Stimulated activated CD8-positive, alpha-beta memory T cell treated with anti-CD3 and anti-CD28 coated beads, Interleukin-12 subunit alpha, Interleukin-12 subunit beta, amount 100 ng/mL, for 24 hours (primary cell): Measurements from ENCODE around the gene TIAM2.
"Not testable (repeated sequence)": the region's sequence is repeated elsewhere in the genome, so short reads cannot be mapped to it uniquely, and the experiment has no call there.

ENCODE experiments used
- DNase-seq: peaks from one replicate; pipeline ENCODE4 v3.0.0-alpha.2; 2020; ENCODE audit errors: extremely low read depth

TIAM2 gene

DNA sequence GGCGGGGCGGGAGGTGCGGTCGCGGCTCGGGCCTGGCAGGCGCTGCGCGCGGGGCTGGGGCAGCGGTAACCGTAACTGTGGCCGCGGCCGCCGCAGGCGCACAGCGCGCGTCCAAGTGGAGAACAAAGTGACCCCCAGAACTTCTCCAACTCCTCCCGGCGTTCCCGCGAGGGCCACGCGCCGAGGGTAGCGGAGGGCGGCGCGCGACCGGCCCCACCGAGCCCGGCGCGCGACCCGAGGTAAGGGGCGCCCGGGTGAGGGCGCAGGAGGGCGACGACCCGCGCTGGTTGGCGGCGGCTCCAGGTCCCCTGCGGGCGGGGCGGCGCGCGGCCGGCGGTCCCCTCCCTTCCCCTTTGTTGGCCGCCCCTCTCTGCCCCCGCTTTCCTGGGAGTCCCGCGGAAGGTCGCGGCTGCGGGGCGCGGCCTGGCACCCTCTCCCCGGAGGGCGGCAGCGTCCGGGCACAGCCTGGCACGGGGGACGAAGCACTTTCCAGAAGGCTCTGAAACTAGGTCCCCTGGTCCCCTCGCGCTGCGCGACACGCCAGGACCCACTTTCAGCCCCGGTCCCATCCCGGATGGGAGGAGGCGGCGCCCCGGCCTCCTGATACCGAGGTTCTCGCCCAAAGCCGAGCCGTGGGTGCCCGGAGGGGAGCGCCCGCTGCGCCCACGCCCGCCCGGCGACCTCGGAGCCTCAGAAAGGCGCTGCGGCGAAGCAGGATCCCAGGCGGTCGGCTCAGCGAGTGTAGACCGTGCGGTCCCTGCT is at the start of gene TIAM2:
Gene TIAM2, plus strand, starts transcription at position 62 of the 762 bp plus-strand sequence. CDS start 133,909 bp downstream, outside the sequence.
- no peak for DNase-seq

GRCh38 chr6:154950979-154951344 is 44.2 kb upstream of the TIAM2 start:
- DNase-seq, result no peak

DNA sequence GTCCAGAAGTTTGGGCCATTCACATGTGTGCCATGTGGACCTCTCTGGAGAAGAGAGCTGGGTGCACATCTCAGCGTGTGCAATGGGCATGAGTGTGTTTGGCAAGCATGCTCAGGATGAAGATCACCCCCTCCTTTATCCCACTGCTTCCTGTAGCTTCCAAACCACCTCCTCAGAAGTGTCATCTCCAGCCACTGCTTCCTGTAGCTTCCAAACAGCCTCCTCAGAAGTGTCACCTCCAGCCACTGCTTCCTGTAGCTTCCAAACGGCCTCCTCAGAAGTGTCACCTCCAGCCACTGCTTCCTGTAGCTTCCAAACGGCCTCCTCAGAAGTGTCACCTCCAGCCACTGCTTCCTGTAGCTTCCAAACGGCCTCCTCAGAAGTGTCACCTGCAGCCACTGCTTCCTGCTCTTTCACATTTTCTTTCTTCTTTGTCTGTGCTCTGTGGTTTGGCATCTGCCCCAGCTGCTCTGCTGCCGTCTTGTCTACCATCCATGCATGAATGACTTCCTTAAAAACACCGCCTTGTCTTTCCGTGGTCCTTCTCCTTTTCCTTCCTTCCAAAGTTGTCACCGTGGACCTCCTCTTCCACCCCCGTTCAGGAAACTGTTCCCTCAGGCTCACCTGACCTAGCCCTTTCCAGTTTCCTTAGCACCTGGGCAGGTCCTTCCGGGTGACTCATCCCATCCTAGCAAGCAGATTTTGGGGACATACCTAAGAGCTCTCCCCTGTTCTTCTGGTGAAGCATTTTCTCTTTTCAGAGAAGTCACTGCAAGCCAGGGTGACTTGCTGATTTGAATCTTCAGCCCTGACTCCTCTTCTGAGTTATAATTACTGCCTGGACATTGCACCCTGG is 43.5 kb upstream of the TIAM2 start:
- DNase-seq, result no peak

DNA sequence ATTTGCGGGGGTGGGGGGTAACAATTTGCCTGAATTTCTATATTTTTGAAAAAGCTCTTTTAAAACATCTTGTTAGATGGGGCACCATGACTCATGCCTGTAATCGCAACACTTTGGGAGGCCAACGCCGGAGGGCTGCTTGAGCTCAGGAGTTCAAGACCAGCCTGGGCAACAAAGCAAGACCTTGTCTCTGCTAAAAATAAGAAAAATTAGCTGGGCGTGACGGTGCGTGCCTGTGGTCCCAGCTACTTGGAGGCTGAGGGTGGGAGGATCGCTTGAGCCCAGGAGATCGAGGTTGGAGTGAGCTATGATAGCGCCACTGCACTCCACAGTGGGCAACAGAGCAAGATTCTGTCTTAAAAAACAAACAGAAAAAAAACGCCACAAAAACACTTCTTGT is 41.5 kb upstream of the TIAM2 start:
- DNase-seq, result no peak

- no peak for DNase-seq
Measured at GRCh38 chr6:154954347-154954746, 40.8 kb upstream of the TIAM2 start.

- no peak for DNase-seq
Measured at GRCh38 chr6:154956771-154957522, 38.2 kb upstream of the TIAM2 start.

- no peak for DNase-seq
Measured at GRCh38 chr6:154958469-154958868, 36.6 kb upstream of the TIAM2 start.

- DNase-seq, result no peak
Measured at GRCh38 chr6:154960299-154960843, 34.7 kb upstream of the TIAM2 start.

- DNase-seq, result no peak
Measured at GRCh38 chr6:154960854-154961530, 34.1 kb upstream of the TIAM2 start.

DNA sequence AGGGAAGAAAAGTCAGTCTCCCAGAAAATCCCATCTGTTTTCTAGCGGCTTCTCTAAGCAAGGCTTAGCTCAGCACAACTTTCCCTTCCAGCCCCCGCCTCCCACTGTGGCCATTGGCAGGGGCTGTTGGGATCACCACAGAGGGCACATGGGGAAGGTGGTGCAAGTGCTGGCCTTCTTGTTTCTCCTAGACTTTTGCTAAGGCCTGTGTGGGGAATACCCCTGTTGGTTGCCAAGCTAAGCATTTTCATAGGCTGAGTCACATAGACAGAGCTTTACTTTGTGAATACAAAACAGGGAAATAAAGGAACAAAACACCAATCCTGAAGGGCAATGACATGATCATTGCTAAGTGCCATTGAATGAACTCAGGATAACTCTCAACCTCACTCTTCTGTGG is 32.4 kb upstream of the TIAM2 start:
- no peak for DNase-seq

DNA sequence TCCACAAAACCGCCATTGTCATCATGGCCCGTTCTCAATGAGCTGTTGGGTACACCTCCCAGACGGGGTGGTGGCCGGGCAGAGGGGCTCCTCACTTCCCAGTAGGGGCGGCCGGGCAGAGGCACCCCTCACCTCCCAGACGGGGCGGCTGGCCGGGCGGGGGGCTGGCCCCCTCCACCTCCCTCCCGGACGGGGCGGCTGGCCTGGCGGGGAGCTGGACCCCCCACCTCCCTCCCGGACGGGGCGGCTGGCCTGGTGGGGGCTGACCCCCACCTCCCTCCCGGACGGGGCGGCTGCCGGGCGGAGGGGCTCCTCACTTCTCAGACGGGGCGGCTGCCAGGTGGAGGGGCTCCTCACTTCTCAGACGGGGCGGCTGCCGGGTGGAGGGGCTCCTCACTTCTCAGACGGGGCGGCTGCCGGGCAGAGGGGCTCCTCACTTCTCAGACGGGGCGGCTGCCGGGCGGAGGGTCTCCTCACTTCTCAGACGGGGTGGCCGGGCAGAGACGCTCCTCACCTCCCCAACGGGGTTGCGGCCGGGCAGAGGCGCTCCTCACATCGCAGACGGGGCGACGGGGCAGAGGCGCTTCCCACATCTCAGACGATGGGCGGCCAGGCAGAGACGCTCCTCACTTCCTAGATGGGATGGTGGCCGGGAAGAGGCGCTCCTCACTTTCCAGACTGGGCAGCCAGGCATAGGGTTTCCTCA is 28.9 kb upstream of the TIAM2 start:
- not testable (repeated sequence) for DNase-seq

DNA sequence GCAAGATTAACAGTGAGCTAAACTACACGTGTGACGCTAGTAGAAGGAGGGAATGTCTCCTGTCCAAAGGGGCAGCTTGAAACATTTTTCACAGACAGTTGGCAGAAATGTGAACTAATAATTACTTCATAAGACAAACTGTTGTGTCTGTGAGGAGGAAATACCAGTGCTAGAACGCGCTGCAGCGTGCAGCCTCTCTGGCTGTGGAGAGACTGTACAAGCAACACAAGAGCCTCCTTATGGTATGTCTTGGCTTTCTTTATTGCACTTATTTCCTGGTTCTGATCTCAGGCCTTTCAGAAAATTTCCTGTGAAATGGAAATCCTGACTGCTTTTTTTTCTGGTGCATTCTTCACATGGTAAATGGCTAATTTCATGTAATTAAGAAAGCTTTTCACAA is 25.3 kb upstream of the TIAM2 start:
- DNase-seq, result no peak

GRCh38 chr6:154974485-154975149 is 20.5 kb upstream of the TIAM2 start:
- no peak for DNase-seq

GRCh38 chr6:154977588-154977987 is 17.5 kb upstream of the TIAM2 start:
- DNase-seq, result no peak

- no peak for DNase-seq
Measured at GRCh38 chr6:154980273-154981078, 14.6 kb upstream of the TIAM2 start.

GRCh38 chr6:154981079-154981870 is 13.8 kb upstream of the TIAM2 start:
- DNase-seq, result no peak

GRCh38 chr6:154984146-154984545 is 11.0 kb upstream of the TIAM2 start:
- DNase-seq, result no peak

- DNase-seq, result no peak
Measured at GRCh38 chr6:154986787-154987235, 8.3 kb upstream of the TIAM2 start.
